HUES6 (cell line): ENCODE measurements around the gene SNX14.

Experiments used
- H3K27ac ChIP-seq: 2 replicates; pipeline ENCODE4 v1.7.0; 2013; ENCODE audit warnings: low read depth, mild to moderate bottlenecking, low read length, inconsistent platforms
- H3K27me3 ChIP-seq: 2 replicates; pipeline ENCODE4 v1.6.1; 2013; ENCODE audit warnings: low read length; ENCODE audit not compliant: control insufficient read depth, insufficient read depth
- H3K36me3 ChIP-seq: 2 replicates; pipeline ENCODE4 v1.6.1; 2013; ENCODE audit warnings: low read length; ENCODE audit not compliant: control insufficient read depth, insufficient read depth
- H3K4me1 ChIP-seq: 2 replicates; pipeline ENCODE4 v1.6.1; 2013; ENCODE audit warnings: low read length; ENCODE audit not compliant: control insufficient read depth, insufficient read depth
- H3K4me3 ChIP-seq: 2 replicates; pipeline ENCODE4 v1.5.1; 2013; ENCODE audit warnings: low read depth, low read length
- H3K9ac ChIP-seq: one replicate; pipeline ENCODE4 v1.6.1; 2013; ENCODE audit warnings: mild to moderate bottlenecking, low read length
- H3K9me3 ChIP-seq: 2 replicates; pipeline ENCODE4 v1.6.1; 2013; ENCODE audit warnings: low read depth, low read length; ENCODE audit not compliant: control insufficient read depth, insufficient read depth

SNX14 gene

DNA sequence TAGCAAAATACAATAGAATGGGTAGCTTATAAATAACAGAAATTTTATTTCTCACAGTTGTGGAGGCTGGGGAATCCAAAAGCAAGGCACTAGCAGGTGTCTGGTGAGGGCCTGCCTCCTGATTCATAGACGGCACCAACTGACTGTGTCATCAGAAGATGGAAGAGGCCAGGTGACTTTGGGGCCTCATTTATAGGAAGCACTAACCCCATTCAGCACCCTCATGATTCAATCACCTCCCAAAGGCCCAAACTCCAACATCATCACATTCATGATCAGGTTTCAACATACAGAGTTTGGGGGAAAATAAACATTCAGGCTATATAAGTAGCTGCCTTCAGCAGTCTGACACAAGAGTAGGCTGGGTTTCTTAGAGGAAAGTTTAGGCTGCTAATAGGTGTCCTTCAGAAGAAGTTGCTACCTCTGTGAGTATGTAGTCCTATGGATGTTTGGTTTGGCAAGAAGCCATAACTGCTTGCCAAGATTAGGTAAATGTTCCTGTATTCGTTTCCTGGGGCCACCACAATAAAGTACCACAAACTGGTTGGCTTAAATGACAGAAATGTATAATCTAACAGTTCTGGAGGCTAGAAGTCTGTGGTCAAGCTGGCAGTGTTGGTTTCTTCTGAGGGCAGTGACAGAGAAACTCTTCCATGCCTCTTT, 94.9 kb downstream of the SNX14 start:
- no peak overlapping the region for H3K4me3 ChIP-seq
- H3K36me3 ChIP-seq, result no peaks in the 10 kb centered on the region
- peaks cover 19% of the 10 kb centered on the region for H3K9me3 ChIP-seq
- no peaks in the 10 kb centered on the region for H3K27me3 ChIP-seq
- H3K27ac ChIP-seq, result no peak overlapping the region
- no peaks in the 10 kb centered on the region for H3K4me1 ChIP-seq
- no peak overlapping the region for H3K9ac ChIP-seq

DNA sequence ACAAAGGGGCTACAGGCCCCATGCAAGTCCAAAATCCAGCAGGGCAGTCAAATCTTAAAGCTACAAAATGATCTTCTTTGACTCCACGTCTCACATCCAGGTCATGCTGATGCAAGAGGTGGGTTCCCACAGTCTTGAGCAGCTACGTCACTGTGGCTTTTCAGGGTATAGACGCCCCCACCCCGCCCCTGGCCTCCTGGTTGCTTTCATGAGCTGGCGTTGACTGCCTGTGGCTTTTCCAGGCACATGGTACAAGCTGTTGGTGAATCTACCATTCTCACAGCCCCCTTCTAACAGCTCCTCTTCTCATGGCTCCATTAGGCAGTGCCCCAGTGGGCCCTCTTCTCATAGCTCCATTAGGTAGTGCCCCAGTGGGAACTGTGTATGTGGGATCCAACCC, 96.8 kb downstream of the SNX14 start:
- Histone ChIP-seq H3K9me3 (peaks cover 19% of the 10 kb centered on the region), H3K9ac (no peak overlapping the region), H3K27me3 (no peaks in the 10 kb centered on the region), H3K4me1 (no peaks in the 10 kb centered on the region), H3K36me3 (no peaks in the 10 kb centered on the region), H3K27ac (no peak overlapping the region), H3K4me3 (no peak overlapping the region)

DNA sequence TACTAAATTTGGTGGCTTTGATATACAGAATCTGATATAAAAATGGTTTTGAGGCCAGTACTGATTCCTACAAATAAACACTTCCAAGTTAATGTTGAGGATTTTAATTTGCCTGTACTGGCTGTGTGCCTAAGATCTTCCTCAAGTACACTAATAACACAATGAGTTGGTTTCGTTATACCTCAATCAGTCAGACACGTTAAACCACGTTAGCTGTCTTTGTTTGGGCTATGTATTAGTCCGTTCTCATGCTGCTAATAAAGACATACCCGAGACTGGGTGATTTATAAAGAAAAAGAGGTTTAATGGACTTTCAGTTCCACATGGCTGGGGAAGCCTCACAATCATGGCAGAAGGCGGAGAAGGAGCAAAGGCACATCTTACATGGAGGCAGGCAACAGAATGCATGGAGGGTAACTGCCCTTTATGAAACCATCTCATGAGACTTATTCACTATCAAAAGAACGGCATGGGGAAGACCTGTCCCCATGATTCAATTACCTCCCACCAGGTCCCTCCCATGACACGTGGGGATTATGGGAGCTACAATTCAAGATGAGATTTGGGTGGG, 97.6 kb downstream of the SNX14 start:
- H3K9ac ChIP-seq, result no peak overlapping the region
- H3K27me3 ChIP-seq, result no peaks in the 10 kb centered on the region
- no peak overlapping the region for H3K4me3 ChIP-seq
- no peaks in the 10 kb centered on the region for H3K36me3 ChIP-seq
- peaks cover 19% of the 10 kb centered on the region for H3K9me3 ChIP-seq
- no peak overlapping the region for H3K27ac ChIP-seq
- H3K4me1 ChIP-seq, result no peaks in the 10 kb centered on the region

DNA sequence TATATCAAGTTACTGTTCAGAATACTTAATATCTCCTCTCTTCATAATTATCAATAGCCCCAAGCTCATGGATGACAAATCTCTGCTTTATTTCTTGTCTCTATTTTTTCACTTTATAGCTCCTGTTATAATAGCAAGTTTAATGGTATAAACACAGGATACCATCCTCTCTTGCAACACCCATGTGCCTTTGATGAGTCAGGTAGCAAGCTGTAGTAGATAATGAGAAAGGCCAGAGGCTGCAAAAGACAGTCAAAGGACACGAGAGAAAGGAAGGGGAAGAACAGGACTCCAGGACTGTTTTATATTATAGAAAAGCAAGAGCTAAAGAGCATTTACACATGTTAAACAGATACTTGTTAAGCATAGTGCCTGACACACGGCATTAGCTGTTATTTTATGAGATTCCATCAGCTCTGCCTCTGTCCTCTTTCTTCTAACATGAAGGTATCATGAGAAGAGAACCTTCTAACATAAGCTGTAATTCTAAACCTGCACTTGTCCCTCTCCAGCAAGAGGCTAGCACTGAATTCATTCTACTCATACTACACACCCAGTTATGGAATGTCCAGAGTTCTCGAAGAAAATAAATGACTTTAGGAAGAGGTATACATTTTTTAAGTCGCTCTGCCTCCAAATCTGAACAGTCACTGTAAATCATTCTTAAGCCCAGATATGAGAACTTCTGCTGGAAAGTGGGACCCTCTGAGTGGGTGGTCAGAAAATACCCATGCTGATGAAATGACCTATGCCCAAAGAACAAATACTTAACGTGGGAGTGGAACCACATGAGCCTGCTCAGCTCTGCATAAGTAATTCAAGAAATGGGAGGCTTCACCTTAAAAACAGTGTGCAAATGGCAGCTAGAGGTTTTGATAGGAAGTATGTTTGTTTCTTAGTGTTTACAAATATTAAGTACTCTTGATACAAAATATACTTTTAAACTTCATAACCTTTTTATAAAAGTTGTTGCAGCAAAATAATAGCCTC, 98.8 kb downstream of the SNX14 start:
- no peak overlapping the region for H3K9ac ChIP-seq
- H3K27me3 ChIP-seq, result no peaks in the 10 kb centered on the region
- peaks cover 19% of the 10 kb centered on the region for H3K9me3 ChIP-seq
- no peak overlapping the region for H3K27ac ChIP-seq
- H3K36me3 ChIP-seq, result no peaks in the 10 kb centered on the region
- no peak overlapping the region for H3K4me3 ChIP-seq
- H3K4me1 ChIP-seq, result no peaks in the 10 kb centered on the region

DNA sequence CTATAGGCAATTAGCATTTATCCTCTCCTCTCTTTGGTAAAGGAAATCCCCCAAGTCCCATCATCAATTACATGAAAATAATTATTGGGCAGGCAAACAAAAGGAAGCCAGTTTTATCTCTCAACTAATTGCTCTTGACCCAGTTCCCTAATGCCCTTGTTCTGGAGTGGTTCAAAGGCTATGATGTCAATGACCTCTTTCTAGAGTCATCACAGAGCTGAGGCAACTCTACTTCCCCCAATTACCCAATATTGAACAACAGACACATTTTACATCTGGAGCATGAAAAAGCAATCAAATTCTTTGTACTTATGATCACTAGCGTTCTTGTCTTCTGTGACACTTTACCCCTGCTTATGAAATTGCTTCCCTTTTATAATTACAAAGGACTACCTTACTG, 100.3 kb downstream of the SNX14 start:
- Histone ChIP-seq H3K9me3 (peaks cover 13% of the 10 kb centered on the region), H3K27me3 (no peaks in the 10 kb centered on the region), H3K9ac (no peak overlapping the region), H3K36me3 (no peaks in the 10 kb centered on the region), H3K4me1 (no peaks in the 10 kb centered on the region), H3K27ac (no peak overlapping the region), H3K4me3 (no peak overlapping the region)

DNA sequence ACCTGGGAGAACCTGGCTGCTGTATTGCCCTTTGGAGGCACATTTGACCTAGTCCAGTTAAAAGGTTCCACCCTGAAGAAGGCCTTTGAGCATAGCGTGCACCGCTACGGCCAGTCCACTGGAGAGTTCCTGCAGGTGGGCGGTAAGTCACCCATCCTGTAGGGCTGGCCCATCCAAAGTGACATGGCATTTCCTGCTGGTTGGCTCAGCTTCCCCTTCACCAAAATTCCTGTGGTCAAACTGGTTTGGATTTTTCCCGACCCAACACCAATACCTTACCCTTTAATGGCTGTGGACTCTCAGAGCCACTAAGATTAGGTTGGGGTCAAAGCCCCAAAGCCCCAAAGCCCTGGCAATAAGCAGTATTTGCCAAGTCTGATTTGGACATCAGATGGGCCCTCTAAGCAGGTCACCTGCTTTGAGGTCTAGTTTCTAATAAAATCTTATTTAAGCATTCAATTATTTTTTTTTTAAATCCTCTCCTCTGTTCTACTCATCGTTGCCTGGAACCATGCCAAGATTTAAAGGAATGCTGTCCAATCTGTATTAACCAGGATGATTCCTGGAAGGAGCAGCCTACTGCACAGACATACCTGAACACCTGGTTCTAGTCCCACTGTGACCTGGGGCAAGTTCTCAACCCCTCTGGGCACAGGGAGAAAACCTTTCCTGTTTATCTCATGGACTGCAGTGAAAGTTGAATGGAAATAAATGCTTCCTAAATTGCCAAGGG, 103.0 kb downstream of the SNX14 start:
- H3K4me1 ChIP-seq, result no peaks in the 10 kb centered on the region
- no peak overlapping the region for H3K9ac ChIP-seq
- H3K4me3 ChIP-seq, result no peak overlapping the region
- H3K27me3 ChIP-seq, result no peaks in the 10 kb centered on the region
- no peaks in the 10 kb centered on the region for H3K9me3 ChIP-seq
- H3K27ac ChIP-seq, result no peak overlapping the region
- H3K36me3 ChIP-seq, result no peaks in the 10 kb centered on the region

GRCh38 chr6:85484948-85485347, 108.7 kb downstream of the SNX14 start:
- Histone ChIP-seq H3K9ac (no peak overlapping the region), H3K36me3 (no peaks in the 10 kb centered on the region), H3K27me3 (no peaks in the 10 kb centered on the region; the same call in 1 of the 2 replicates), H3K27ac (no peak overlapping the region), H3K9me3 (no peaks in the 10 kb centered on the region), H3K4me3 (no peak overlapping the region), H3K4me1 (peaks cover 3% of the 10 kb centered on the region; the same call in 1 of the 2 replicates)

DNA sequence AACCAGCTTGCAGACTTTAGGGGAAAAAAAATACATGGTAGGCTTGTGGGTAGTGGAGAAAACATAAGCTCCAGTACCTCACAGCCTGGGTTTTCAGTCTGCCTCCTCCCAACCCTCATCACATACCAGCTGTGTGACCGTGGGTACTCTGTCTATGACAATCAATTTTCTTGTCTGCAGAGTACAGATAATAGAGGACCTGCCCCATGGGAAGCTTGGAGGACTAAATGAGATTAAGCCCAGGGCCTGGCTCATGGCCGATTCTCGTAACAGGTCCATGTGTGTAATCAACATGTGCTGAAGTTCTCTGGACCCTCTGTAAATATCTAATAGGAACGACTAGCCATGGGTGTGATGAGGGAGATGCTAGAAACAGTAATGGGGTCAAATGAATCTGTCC, 109.8 kb downstream of the SNX14 start:
- Histone ChIP-seq H3K4me3 (no peak overlapping the region), H3K27ac (no peak overlapping the region), H3K9ac (no peak overlapping the region), H3K27me3 (no peaks in the 10 kb centered on the region; the same call in 1 of the 2 replicates), H3K4me1 (peaks cover 3% of the 10 kb centered on the region; the same call in 1 of the 2 replicates), H3K9me3 (no peaks in the 10 kb centered on the region), H3K36me3 (no peaks in the 10 kb centered on the region)

GRCh38 chr6:85482905-85483700, 110.6 kb downstream of the SNX14 start:
- Histone ChIP-seq H3K9me3 (no peaks in the 10 kb centered on the region), H3K4me3 (no peak overlapping the region), H3K9ac (no peak overlapping the region), H3K4me1 (peaks cover 3% of the 10 kb centered on the region; the same call in 1 of the 2 replicates), H3K27ac (no peak overlapping the region), H3K36me3 (no peaks in the 10 kb centered on the region), H3K27me3 (no peaks in the 10 kb centered on the region; the same call in 1 of the 2 replicates)
